Fibroblast of lung (primary cell): Measurements from ENCODE around the gene KPNB1.

Source experiments
- CTCF ChIP-seq, 2 donors: IDR thresholded peaks in 1 of 2; conservative IDR thresholded peaks in 1 of 2; 1 replicate in 1 of 2; 2 replicates in 1 of 2; pipeline ENCODE4 v1.5.1; 2011 to 2012; ENCODE audit warnings: low read length in 2 of 2, control low read depth in 1 of 2, inconsistent platforms in 1 of 2, low read depth in 1 of 2, mild to moderate bottlenecking in 1 of 2
- EZH2 ChIP-seq: IDR thresholded peaks from 2 replicates; pipeline ENCODE4 v1.5.1; 2012; ENCODE audit warnings: low read length, control low read depth, mild to moderate bottlenecking; ENCODE audit errors: missing control alignments

GRCh38 chr17:47733047-47733673 lies 83.4 kb downstream of the KPNB1 start, which contains the start of gene TBX21:
- TF ChIP-seq CTCF (conservative IDR thresholded peaks at IDR 0.05 in 1 of 2, IDR thresholded peaks at IDR 0.05 in 1 of 2; ENCODE audit: low read depth in 1 of 2, low read length in 2 of 2) (peak; percentile 3 to 20), EZH2 (no peak)
